Naive thymus-derived CD8-positive, alpha-beta T cell (primary cell): ENCODE results near the gene LCA5L. TPM values are rescaled to one million over a fixed set of nuclear protein-coding genes. Genes with fewer than 3 reads are reported as not detected.
A peak's percentile ranks its signal among the peaks of the same experiment; 100 is the strongest.

Experiments
- ATAC-seq, 2 donors: fragments of 150-1000 bp; cut with Tn5 transposase in 1 of 2; sonication (Bioruptor Pico), chemical (Tn5 transposase) in 1 of 2; 1 replicate in 1 of 2; 2 replicates in 1 of 2; pipeline ENCODE4 v1.10.0; 2021; ENCODE audit warnings: mild to moderate bottlenecking in 2 of 2, moderate library complexity in 2 of 2
- POLR2A ChIA-PET: fragments of 350-600 bp; sonication (Branson Sonifier 250); formaldehyde crosslinking; loops from one replicate; lab custom pipeline; 2021; ENCODE audit warnings: antibody characterized with exemption; lab: Charles Lee
- DNase-seq, 10 donors: peaks; one replicate each; pipeline versions ENCODE4 v3.0.0 to v3.0.0-alpha.2; 2020 to 2022
- H3K27ac Mint-ChIP-seq, 10 donors: one replicate each; pipeline ENCODE4 v1.8.0; 2020 to 2022; ENCODE audit warnings: mild to moderate bottlenecking in 10 of 10, mixed read lengths in 10 of 10, moderate library complexity in 4 of 10, inconsistent platforms in 1 of 10
- H3K27me3 Mint-ChIP-seq, 5 donors: one replicate each; pipeline ENCODE4 v1.8.0; 2021 to 2022; ENCODE audit warnings: mixed read lengths in 5 of 5
- H3K36me3 Mint-ChIP-seq, 3 donors: one replicate each; pipeline ENCODE4 v1.8.0; 2020 to 2022; ENCODE audit warnings: mixed read lengths in 3 of 3, mild to moderate bottlenecking in 2 of 3, inconsistent platforms in 1 of 3
- H3K4me1 Mint-ChIP-seq, 4 donors: one replicate each; pipeline ENCODE4 v1.8.0; 2021 to 2022; ENCODE audit warnings: mixed read lengths in 4 of 4
- H3K4me3 Mint-ChIP-seq, 10 donors: one replicate each; pipeline ENCODE4 v1.8.0; 2020 to 2022; ENCODE audit warnings: mild to moderate bottlenecking in 10 of 10, mixed read lengths in 10 of 10, moderate library complexity in 6 of 10, inconsistent platforms in 1 of 10
- H3K9me3 Mint-ChIP-seq, 9 donors: one replicate each; pipeline ENCODE4 v1.8.0; 2020 to 2022; ENCODE audit warnings: mixed read lengths in 9 of 9, mild to moderate bottlenecking in 3 of 9, inconsistent platforms in 1 of 9, moderate library complexity in 1 of 9
- polyA plus RNA-seq, 3 donors: library from polyadenylated mRNA; unstranded; fragments of 300-500 nt; fragmentation: Illumina TruSeq; gene quantifications; one replicate each; pipeline ENCODE4 v1.2.3, GENCODE V29; 2021
- total RNA-seq, 8 experiments: library from RNA in 2 of 8; stranded (reverse) in 2 of 8; gene quantifications; one replicate each; pipeline ENCODE4 v1.2.3 and lab custom pipeline; 2021 to 2026

Gene LCA5L
- total and polyA plus RNA-seq, 5 experiments from 2014 or later: 0.23 to 0.95 (median 0.77) TPM; not detected in 2

GRCh38 chr21:39467746-39468145, 22.2 kb upstream of the LCA5L start:
- H3K4me3 Mint-ChIP-seq: no peak overlapping the region
- DNase-seq (no peak), ATAC-seq (no peak)
- H3K27ac Mint-ChIP-seq: peak overlapping the region in 1 of 10 donors; percentile 24
- H3K9me3 Mint-ChIP-seq: no peaks in the 10 kb centered on the region
- POLR2A ChIA-PET: interaction anchor here (0.5 kb wide), 1 partner anchor 264 kb away, joined by 5 read pairs; no protein-coding TSS in a partner anchor
- H3K27me3 Mint-ChIP-seq: no peaks in the 10 kb centered on the region
- H3K4me1 Mint-ChIP-seq: no peaks in the 10 kb centered on the region
- peaks cover 3 to 35% (median 22%) of the 10 kb centered on the region in 3 donors for H3K36me3 Mint-ChIP-seq

- H3K27ac Mint-ChIP-seq: no peak overlapping the region
- POLR2A ChIA-PET: no interaction called here
These were observed 21.0 kb upstream of the LCA5L start for GRCh38 chr21:39466584-39466983.

GRCh38 chr21:39463308-39463707, 17.7 kb upstream of the LCA5L start:
- Mint-ChIP-seq H3K4me1 (peaks cover 0 to 2% (median 0%) of the 10 kb centered on the region in 4 donors), H3K27ac (no peak overlapping the region), H3K4me3 (no peak overlapping the region), H3K36me3 (peaks cover 0 to 25% (median 22%) of the 10 kb centered on the region in 3 donors), H3K27me3 (no peaks in the 10 kb centered on the region), H3K9me3 (no peaks in the 10 kb centered on the region)
- POLR2A ChIA-PET: no interaction called here
- DNase-seq (no peak), ATAC-seq (no peak)

More at GRCh38 chr21:39466584-39466983, 21.0 kb upstream of the LCA5L start:
- Mint-ChIP-seq H3K9me3 (no peaks in the 10 kb centered on the region), H3K36me3 (peaks cover 3 to 35% (median 24%) of the 10 kb centered on the region in 3 donors), H3K4me1 (no peaks in the 10 kb centered on the region), H3K4me3 (no peak overlapping the region), H3K27me3 (no peaks in the 10 kb centered on the region)
- no peak for ATAC-seq
- no peak for DNase-seq

GRCh38 chr21:39461419-39461818, 15.8 kb upstream of the LCA5L start:
- ATAC-seq: no peak
- POLR2A ChIA-PET: no interaction called here
- Mint-ChIP-seq H3K4me1 (peaks cover 0 to 2% (median 0%) of the 10 kb centered on the region in 4 donors), H3K36me3 (peaks cover 0 to 22% (median 19%) of the 10 kb centered on the region in 3 donors), H3K4me3 (no peak overlapping the region), H3K9me3 (no peaks in the 10 kb centered on the region), H3K27ac (no peak overlapping the region), H3K27me3 (no peaks in the 10 kb centered on the region)
- no peak for DNase-seq

GRCh38 chr21:39456665-39457064, 11.1 kb upstream of the LCA5L start:
- H3K36me3 Mint-ChIP-seq: no peaks in the 10 kb centered on the region
- no peaks in the 10 kb centered on the region for H3K27me3 Mint-ChIP-seq
- H3K4me3 Mint-ChIP-seq: no peak overlapping the region
- DNase-seq (no peak), ATAC-seq (no peak)
- H3K27ac Mint-ChIP-seq: peak overlapping the region in 1 of 10 donors; percentile 15
- H3K4me1 Mint-ChIP-seq: peaks cover 0 to 2% (median 0%) of the 10 kb centered on the region in 4 donors
- POLR2A ChIA-PET: no interaction called here
- no peaks in the 10 kb centered on the region for H3K9me3 Mint-ChIP-seq

GRCh38 chr21:39454949-39455668, 9.5 kb upstream of the LCA5L start:
- POLR2A ChIA-PET: no interaction called here
- H3K27ac Mint-ChIP-seq: no peak overlapping the region
- H3K4me1 Mint-ChIP-seq: peaks cover 0 to 2% (median 0%) of the 10 kb centered on the region in 4 donors
- no peak for DNase-seq
- H3K27me3 Mint-ChIP-seq: peaks cover 0 to 4% (median 0%) of the 10 kb centered on the region in 5 donors
- no peak for ATAC-seq
- no peaks in the 10 kb centered on the region for H3K9me3 Mint-ChIP-seq
- H3K4me3 Mint-ChIP-seq: no peak overlapping the region
- H3K36me3 Mint-ChIP-seq: no peaks in the 10 kb centered on the region

- no peak for DNase-seq
- no peaks in the 10 kb centered on the region for H3K36me3 Mint-ChIP-seq
- peaks cover 0 to under 1% (median 0%) of the 10 kb centered on the region in 4 donors for H3K4me1 Mint-ChIP-seq
- H3K27me3 Mint-ChIP-seq: peaks cover 0 to 4% (median 0%) of the 10 kb centered on the region in 5 donors
- H3K27ac Mint-ChIP-seq: no peak overlapping the region
- ATAC-seq: no peak
- no peak overlapping the region for H3K4me3 Mint-ChIP-seq
- no peaks in the 10 kb centered on the region for H3K9me3 Mint-ChIP-seq
- POLR2A ChIA-PET: no interaction called here
These were observed 8.1 kb upstream of the LCA5L start for GRCh38 chr21:39453571-39454179.

- no peaks in the 10 kb centered on the region for H3K36me3 Mint-ChIP-seq
- H3K9me3 Mint-ChIP-seq: no peaks in the 10 kb centered on the region
- H3K27ac Mint-ChIP-seq: no peak overlapping the region
- H3K4me1 Mint-ChIP-seq: no peaks in the 10 kb centered on the region
- ATAC-seq: no peak
- peaks cover 0 to 4% (median 0%) of the 10 kb centered on the region in 5 donors for H3K27me3 Mint-ChIP-seq
- H3K4me3 Mint-ChIP-seq: no peak overlapping the region
- no peak for DNase-seq
- POLR2A ChIA-PET: no interaction called here
These were observed 7.4 kb upstream of the LCA5L start for GRCh38 chr21:39452970-39453342.

- Mint-ChIP-seq H3K27ac (peak overlapping the region in 1 of 10 donors; percentile 20), H3K4me3 (no peak overlapping the region), H3K9me3 (no peaks in the 10 kb centered on the region), H3K36me3 (no peaks in the 10 kb centered on the region), H3K27me3 (peaks cover 0 to 4% (median 0%) of the 10 kb centered on the region in 5 donors), H3K4me1 (no peaks in the 10 kb centered on the region)
- POLR2A ChIA-PET: no interaction called here
- no peak for ATAC-seq
- DNase-seq: no peak
These were observed 6.8 kb upstream of the LCA5L start for GRCh38 chr21:39452207-39452969.

- POLR2A ChIA-PET: no interaction called here
- Mint-ChIP-seq H3K27me3 (peaks cover 0 to 4% (median 0%) of the 10 kb centered on the region in 5 donors), H3K4me1 (peaks cover 0 to 4% (median 2%) of the 10 kb centered on the region in 4 donors), H3K27ac (peak within 1 kb of the TSS in 2 of 10 donors; percentile 51 to 68), H3K4me3 (no peak within 1 kb of the TSS), H3K9me3 (no peaks in the 10 kb centered on the region), H3K36me3 (no peaks in the 10 kb centered on the region)
- DNase-seq (no peak), ATAC-seq (no peak)
These were observed 6.0 kb upstream of the LCA5L start, which contains the start of gene SH3BGR for GRCh38 chr21:39451332-39452206. TSS of gene SH3BGR (plus strand) at chr21:39451970. CDS start at chr21:39452097, 127 bp downstream.

- POLR2A ChIA-PET: no interaction called here
- Mint-ChIP-seq H3K27me3 (peaks cover 3 to 14% (median 11%) of the 10 kb centered on the region in 5 donors), H3K27ac (peak overlapping the region in 4 of 10 donors; percentile 22 to 94 (median 45)), H3K9me3 (no peaks in the 10 kb centered on the region), H3K36me3 (peaks cover 0 to 2% (median 0%) of the 10 kb centered on the region in 3 donors), H3K4me3 (peak overlapping the region in 8 of 10 donors; percentile 21 to 73 (median 36)), H3K4me1 (peaks cover 11 to 21% (median 16%) of the 10 kb centered on the region in 4 donors)
- ATAC-seq (no peak), DNase-seq (no peak)
These were observed 1.7 kb upstream of the LCA5L start for GRCh38 chr21:39447264-39447663.
